ENCODE data around the gene RNU1-3. TPM values are rescaled to one million over a fixed set of nuclear protein-coding genes. Genes with fewer than 3 reads are reported as not detected.
A peak's percentile ranks its signal among the peaks of the same experiment; 100 is the strongest.
"Not testable (repeated sequence)": the region's sequence is repeated elsewhere in the genome, so short reads cannot be mapped to it uniquely, and the experiment has no call there.

Gene RNU1-3
- total RNA-seq, 2 donors from 2014 or later, result 1,159 to 2,517 TPM

- H3K27ac ChIP-seq; H3K4me3 ChIP-seq; H3K9me3 ChIP-seq; H3K9ac ChIP-seq (ENCODE audit: low read depth in 2 of 2, low read length in 2 of 2); H3K36me3 ChIP-seq; H3K4me1 ChIP-seq; intact Hi-C loops (cut with DNase I); H3K27me3 ChIP-seq; DNase-seq: not testable (repeated sequence)
- peak; percentile 33 for TF ChIP-seq CTCF (IDR thresholded peaks at IDR 0.05)
Observed at GRCh38 chr1:16703141-16703540, 36.4 kb upstream of the RNU1-3 start.

GRCh38 chr1:16702280-16702679 lies 35.5 kb upstream of the RNU1-3 start:
- H3K27ac ChIP-seq; H3K9ac ChIP-seq (ENCODE audit: low read depth in 2 of 2, low read length in 2 of 2); H3K36me3 ChIP-seq; intact Hi-C loops (cut with DNase I); H3K9me3 ChIP-seq; H3K4me1 ChIP-seq; DNase-seq; H3K27me3 ChIP-seq; H3K4me3 ChIP-seq: not testable (repeated sequence)

GRCh38 chr1:16701189-16701588 lies 34.4 kb upstream of the RNU1-3 start:
- intact Hi-C loops (cut with DNase I); DNase-seq; H3K4me3 ChIP-seq: not testable (repeated sequence)

GRCh38 chr1:16700138-16700895 lies 33.6 kb upstream of the RNU1-3 start:
- H3K4me1 ChIP-seq; H3K36me3 ChIP-seq; H3K4me3 ChIP-seq; H3K27ac ChIP-seq; H3K9me3 ChIP-seq; H3K27me3 ChIP-seq; H3K9ac ChIP-seq (ENCODE audit: low read depth in 2 of 2, low read length in 2 of 2); intact Hi-C loops (cut with DNase I): not testable (repeated sequence)
- DNase-seq, result peak; percentile 23

More at GRCh38 chr1:16701189-16701588, 34.4 kb upstream of the RNU1-3 start:
- H3K36me3 ChIP-seq; H3K9ac ChIP-seq (ENCODE audit: low read depth in 2 of 2, low read length in 2 of 2); H3K9me3 ChIP-seq; H3K27me3 ChIP-seq; H3K27ac ChIP-seq; H3K4me1 ChIP-seq: not testable (repeated sequence)

- H3K27ac ChIP-seq; H3K9ac ChIP-seq (ENCODE audit: low read depth in 2 of 2, low read length in 2 of 2); H3K36me3 ChIP-seq; DNase-seq; H3K9me3 ChIP-seq; H3K4me1 ChIP-seq; H3K27me3 ChIP-seq; H3K4me3 ChIP-seq; intact Hi-C loops (cut with DNase I): not testable (repeated sequence)
Observed at GRCh38 chr1:16699440-16699839, 32.7 kb upstream of the RNU1-3 start.

- not testable (repeated sequence) for H3K4me3 ChIP-seq
Observed at GRCh38 chr1:16697152-16697551, 30.4 kb upstream of the RNU1-3 start.

GRCh38 chr1:16696507-16697150 lies 29.9 kb upstream of the RNU1-3 start:
- H3K27ac ChIP-seq; H3K4me1 ChIP-seq; H3K27me3 ChIP-seq; DNase-seq; H3K36me3 ChIP-seq; H3K4me3 ChIP-seq; H3K9me3 ChIP-seq; intact Hi-C loops (cut with DNase I); H3K9ac ChIP-seq (ENCODE audit: low read depth in 2 of 2, low read length in 2 of 2): not testable (repeated sequence)

More at GRCh38 chr1:16697152-16697551, 30.4 kb upstream of the RNU1-3 start:
- DNase-seq; H3K4me1 ChIP-seq; H3K27ac ChIP-seq; H3K36me3 ChIP-seq; intact Hi-C loops (cut with DNase I); H3K9me3 ChIP-seq; H3K27me3 ChIP-seq; H3K9ac ChIP-seq (ENCODE audit: low read depth in 2 of 2, low read length in 2 of 2): not testable (repeated sequence)

- intact Hi-C loops (cut with DNase I); H3K4me3 ChIP-seq; H3K9me3 ChIP-seq; H3K9ac ChIP-seq (ENCODE audit: low read depth in 2 of 2, low read length in 2 of 2); H3K27me3 ChIP-seq; H3K4me1 ChIP-seq; H3K36me3 ChIP-seq; DNase-seq; H3K27ac ChIP-seq: not testable (repeated sequence)
Observed at GRCh38 chr1:16694308-16694702, 27.6 kb upstream of the RNU1-3 start.

GRCh38 chr1:16693449-16694307 lies 26.9 kb upstream of the RNU1-3 start:
- intact Hi-C loops (cut with DNase I); H3K27ac ChIP-seq; DNase-seq; H3K4me1 ChIP-seq; H3K9ac ChIP-seq (ENCODE audit: low read depth in 2 of 2, low read length in 2 of 2); H3K27me3 ChIP-seq; H3K36me3 ChIP-seq; H3K9me3 ChIP-seq; H3K4me3 ChIP-seq: not testable (repeated sequence)

- intact Hi-C loops (cut with DNase I); H3K27ac ChIP-seq; H3K36me3 ChIP-seq; H3K9ac ChIP-seq (ENCODE audit: low read depth in 2 of 2, low read length in 2 of 2); H3K27me3 ChIP-seq; H3K4me3 ChIP-seq; DNase-seq; H3K9me3 ChIP-seq; H3K4me1 ChIP-seq: not testable (repeated sequence)
Observed at GRCh38 chr1:16692717-16693448, 26.1 kb upstream of the RNU1-3 start.

- H3K9me3 ChIP-seq; H3K27ac ChIP-seq; H3K36me3 ChIP-seq; H3K4me1 ChIP-seq; DNase-seq; intact Hi-C loops (cut with DNase I); H3K27me3 ChIP-seq; H3K4me3 ChIP-seq; H3K9ac ChIP-seq (ENCODE audit: low read depth in 2 of 2, low read length in 2 of 2): not testable (repeated sequence)
Observed at GRCh38 chr1:16692283-16692682, 25.5 kb upstream of the RNU1-3 start.

All from colonic mucosa (tissue), 4 donors.